H1 (cell line): ENCODE data around the gene LGALSL.
A peak's percentile ranks its signal among the peaks of the same experiment; 100 is the strongest.

Experiments used
- CBX8 ChIP-seq: fragments of 300-800, 300-1000 bp; sonication (generic); IDR thresholded peaks from 2 replicates; pipeline ENCODE4 v1.7.1; 2016; ENCODE audit warnings: low read depth, low read length, borderline replicate concordance
- KDM5A ChIP-seq: fragments of 200-600 bp; IDR thresholded peaks from 2 replicates; pipeline ENCODE4 v1.7.1; 2012; ENCODE audit warnings: mild to moderate bottlenecking, low read length, inconsistent platforms, mixed read lengths
- PHF8 ChIP-seq: fragments of 200-600 bp; sonication (generic); conservative IDR thresholded peaks from 2 replicates; pipeline ENCODE4 v1.7.1; 2012; ENCODE audit warnings: low read depth, mild to moderate bottlenecking, inconsistent platforms, low read length, moderate library complexity
- POLR2A ChIP-seq, 2 experiments: IDR thresholded peaks; 1 replicate in 1 of 2; 2 replicates in 1 of 2; pipeline ENCODE4 v1.6.1; 2011; ENCODE audit warnings: low read depth in 2 of 2, low read length in 2 of 2, mild to moderate bottlenecking in 2 of 2; ENCODE audit errors: control extremely low read depth in 1 of 2
- POLR2AphosphoS5 ChIP-seq: IDR thresholded peaks from 2 replicates; pipeline ENCODE4 v1.6.1; 2011; ENCODE audit warnings: low read depth, low read length
- SIN3A ChIP-seq, 2 experiments: IDR thresholded peaks in 1 of 2; conservative IDR thresholded peaks in 1 of 2; 2 replicates each; pipeline ENCODE4 v1.6.1; 2011 to 2012; ENCODE audit warnings: low read length in 2 of 2, improper control_type of control experiment in 1 of 2, low read depth in 1 of 2, mild to moderate bottlenecking in 1 of 2
- SIX5 ChIP-seq: IDR thresholded peaks from 2 replicates; pipeline ENCODE4 v1.6.1; 2011; ENCODE audit warnings: mild to moderate bottlenecking, low read depth, low read length
- TAF1 ChIP-seq: IDR thresholded peaks from 2 replicates; pipeline ENCODE4 v1.6.1; 2011; ENCODE audit warnings: mild to moderate bottlenecking, low read depth, low read length
- TF ChIP-seq, protein P1 (sequence below), 3 experiments: IDR thresholded peaks; 1 replicate in 2 of 3; 2 replicates in 1 of 3; pipeline versions ENCODE4 v1.5.1 to v1.6.1; 2011; ENCODE audit warnings: low read length in 3 of 3, mild to moderate bottlenecking in 3 of 3, inconsistent platforms in 2 of 3, low read depth in 1 of 3, moderate library complexity in 1 of 3; ENCODE audit not compliant: insufficient read depth in 1 of 3; ENCODE audit errors: control extremely low read depth in 1 of 3

DNA sequence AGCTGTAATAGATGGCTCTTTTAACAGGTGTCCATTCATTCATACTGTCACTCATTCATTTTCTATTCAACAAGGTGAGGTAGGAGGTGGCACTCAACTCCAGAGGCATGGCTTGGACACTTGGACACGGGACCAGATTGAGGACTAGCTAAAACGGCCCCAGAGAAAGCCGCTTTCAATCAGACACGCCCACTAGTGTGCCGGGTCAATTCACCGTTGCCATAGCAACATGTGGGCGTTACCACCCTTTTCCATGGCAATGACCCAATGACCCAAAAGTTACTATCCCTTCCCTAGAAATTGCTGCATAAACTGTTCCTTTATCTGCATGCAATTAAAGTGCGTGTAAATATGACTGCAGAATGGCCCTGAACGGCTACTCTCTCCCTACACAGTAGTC lies 49.2 kb upstream of the LGALSL start:
- TF ChIP-seq, protein P1, sequence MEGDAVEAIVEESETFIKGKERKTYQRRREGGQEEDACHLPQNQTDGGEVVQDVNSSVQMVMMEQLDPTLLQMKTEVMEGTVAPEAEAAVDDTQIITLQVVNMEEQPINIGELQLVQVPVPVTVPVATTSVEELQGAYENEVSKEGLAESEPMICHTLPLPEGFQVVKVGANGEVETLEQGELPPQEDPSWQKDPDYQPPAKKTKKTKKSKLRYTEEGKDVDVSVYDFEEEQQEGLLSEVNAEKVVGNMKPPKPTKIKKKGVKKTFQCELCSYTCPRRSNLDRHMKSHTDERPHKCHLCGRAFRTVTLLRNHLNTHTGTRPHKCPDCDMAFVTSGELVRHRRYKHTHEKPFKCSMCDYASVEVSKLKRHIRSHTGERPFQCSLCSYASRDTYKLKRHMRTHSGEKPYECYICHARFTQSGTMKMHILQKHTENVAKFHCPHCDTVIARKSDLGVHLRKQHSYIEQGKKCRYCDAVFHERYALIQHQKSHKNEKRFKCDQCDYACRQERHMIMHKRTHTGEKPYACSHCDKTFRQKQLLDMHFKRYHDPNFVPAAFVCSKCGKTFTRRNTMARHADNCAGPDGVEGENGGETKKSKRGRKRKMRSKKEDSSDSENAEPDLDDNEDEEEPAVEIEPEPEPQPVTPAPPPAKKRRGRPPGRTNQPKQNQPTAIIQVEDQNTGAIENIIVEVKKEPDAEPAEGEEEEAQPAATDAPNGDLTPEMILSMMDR (IDR thresholded peaks at IDR 0.05; ENCODE audit: control extremely low read depth in 1 of 3, insufficient read depth in 1 of 3, low read depth in 1 of 3, low read length in 3 of 3) = no peak
- TF ChIP-seq TAF1 (no peak), CBX8 (no peak), POLR2AphosphoS5 (no peak), SIX5 (no peak), POLR2A (IDR thresholded peaks at IDR 0.05; ENCODE audit: control extremely low read depth in 1 of 2, low read depth in 2 of 2, low read length in 2 of 2) (no peak), KDM5A (no peak), PHF8 (no peak), SIN3A (conservative IDR thresholded peaks at IDR 0.05 in 1 of 2, IDR thresholded peaks at IDR 0.05 in 1 of 2; ENCODE audit: low read depth in 1 of 2, low read length in 2 of 2) (0 out of 4 replicates have a peak, but pooled peaks of 1 of the 2 experiments have one; percentile 38)
